ENCODE data around the gene ARL13B.
"Not testable (repeated sequence)": the region's sequence is repeated elsewhere in the genome, so short reads cannot be mapped to it uniquely, and the experiment has no call there.

Gene ARL13B

DNA sequence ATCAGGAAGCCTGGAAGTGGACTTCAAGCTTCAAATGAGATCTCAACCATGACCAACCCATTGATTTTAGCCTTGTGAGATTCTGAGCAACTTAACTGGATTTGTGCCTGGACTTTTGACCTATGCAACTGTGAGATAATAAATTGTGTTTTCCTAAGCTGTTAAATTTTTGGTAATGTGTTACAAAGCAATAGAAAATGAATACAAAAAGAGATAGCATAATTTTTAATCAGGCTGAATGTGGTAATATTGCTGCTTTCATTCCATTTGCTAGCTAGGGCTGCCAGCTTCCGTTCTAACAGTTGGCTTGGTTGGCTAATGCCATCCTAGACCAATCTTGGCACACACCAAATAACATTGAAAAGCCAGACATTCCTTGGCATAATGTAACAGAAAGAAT, 18.5 kb upstream of the ARL13B start:
- ChIA-PET POLR2A (interaction anchor here (0.9 kb wide), 1 partner anchor 12 kb away, joined by 3 read pairs; the partner anchor contains the start of gene PROS1), CTCF (no interaction called here)
- TF ChIP-seq ELF4 (IDR thresholded peaks at IDR 0.05), result no peak
- TF ChIP-seq FOXA1 (IDR thresholded peaks at IDR 0.05), result no peak
- no peak for TF ChIP-seq SP1 (IDR thresholded peaks at IDR 0.05)
- no peak for TF ChIP-seq L3MBTL2 (conservative IDR thresholded peaks at IDR 0.05)
- TF ChIP-seq ARNT (IDR thresholded peaks at IDR 0.05), result no peak
- no peak for TF ChIP-seq TARDBP (IDR thresholded peaks at IDR 0.05)
- no peak for TF ChIP-seq HDGF (IDR thresholded peaks at IDR 0.05; ENCODE audit: borderline replicate concordance)
- no peak for TF ChIP-seq CTBP1 (IDR thresholded peaks at IDR 0.05; ENCODE audit: borderline replicate concordance)
- no peak for TF ChIP-seq NFRKB (IDR thresholded peaks at IDR 0.05)
- no peak for TF ChIP-seq FOXM1 (IDR thresholded peaks at IDR 0.05; ENCODE audit: borderline replicate concordance)
- TF ChIP-seq FOXK2 (IDR thresholded peaks at IDR 0.05), result no peak
- TF ChIP-seq BHLHE40 (IDR thresholded peaks at IDR 0.05; ENCODE audit: borderline replicate concordance), result no peak
- no peak for TF ChIP-seq SUZ12 (IDR thresholded peaks at IDR 0.05)
- no peak for DNase-seq (ENCODE audit: extremely low spot score)

DNA sequence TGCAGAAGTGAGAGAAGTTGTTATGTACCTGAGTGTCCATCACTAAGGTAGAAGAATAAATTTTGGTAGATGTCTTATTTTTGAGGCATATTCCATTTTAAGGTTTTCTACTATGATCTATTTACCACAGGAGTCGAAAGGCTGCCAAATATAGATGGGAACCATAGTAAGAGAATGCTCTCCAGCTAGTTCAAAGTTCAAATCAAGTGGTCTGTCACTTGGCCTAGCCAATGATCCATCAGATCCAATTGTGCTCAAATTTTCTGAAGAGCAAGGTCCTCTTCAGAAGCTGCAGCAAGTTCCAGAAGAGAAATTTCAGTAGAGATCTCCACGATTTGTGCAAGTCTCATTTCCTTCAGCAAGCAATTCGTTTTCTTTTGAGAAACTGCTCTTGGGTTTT, 17.2 kb upstream of the ARL13B start:
- POLR2A ChIA-PET, result interaction anchor here (1.0 kb wide), 1 partner anchor 10 kb away, joined by 4 read pairs; no protein-coding TSS in a partner anchor
- CTCF ChIA-PET, result no interaction called here
- no peak for TF ChIP-seq SP1 (IDR thresholded peaks at IDR 0.05)
- TF ChIP-seq LEF1 (IDR thresholded peaks at IDR 0.05; ENCODE audit: borderline replicate concordance), result no peak
- no peak for TF ChIP-seq HDGF (IDR thresholded peaks at IDR 0.05; ENCODE audit: borderline replicate concordance)
- TF ChIP-seq NFRKB (IDR thresholded peaks at IDR 0.05), result no peak
- TF ChIP-seq CTBP1 (IDR thresholded peaks at IDR 0.05; ENCODE audit: borderline replicate concordance), result no peak
- no peak for TF ChIP-seq FOXK2 (IDR thresholded peaks at IDR 0.05)
- no peak for TF ChIP-seq L3MBTL2 (conservative IDR thresholded peaks at IDR 0.05)
- no peak for DNase-seq (ENCODE audit: extremely low spot score)

- DNase-seq (ENCODE audit: extremely low spot score); POLR2A ChIA-PET; CTCF ChIA-PET: not testable (repeated sequence)
Measured at GRCh38 chr3:93965106-93965505, 14.8 kb upstream of the ARL13B start.

DNA sequence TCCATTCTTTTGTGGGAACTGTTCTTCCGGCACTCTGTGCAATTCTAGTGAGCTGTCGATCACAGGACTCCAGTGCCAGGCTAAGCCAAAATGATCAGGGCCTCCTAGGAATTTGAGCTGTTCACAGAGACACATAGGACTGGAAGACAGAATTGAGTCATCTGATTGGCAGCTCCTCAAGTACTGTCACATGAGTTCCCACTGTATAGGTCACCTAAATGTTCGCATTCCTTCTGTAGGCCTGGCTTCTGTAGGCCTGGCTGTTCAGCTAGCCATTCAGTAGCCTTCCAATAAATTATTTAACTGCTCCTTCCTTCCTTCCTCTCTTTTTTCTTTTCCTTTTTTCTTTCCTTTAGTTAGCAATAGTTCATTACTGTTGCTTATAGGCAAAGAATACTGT, 10.5 kb upstream of the ARL13B start:
- DNase-seq (ENCODE audit: extremely low spot score), result no peak
- ChIA-PET CTCF (no interaction called here), POLR2A (interaction anchor here (2.1 kb wide), 1 partner anchor 93 kb away, joined by 10 read pairs; the partner anchor contains the start of genes DHFR2 and NSUN3)
- peak; percentile 66 for TF ChIP-seq PKNOX1 (IDR thresholded peaks at IDR 0.05)
- no peak for TF ChIP-seq NFRKB (IDR thresholded peaks at IDR 0.05)

GRCh38 chr3:93969997-93970396, 10.0 kb upstream of the ARL13B start:
- POLR2A ChIA-PET, result interaction anchor here (2.1 kb wide), 1 partner anchor 93 kb away, joined by 10 read pairs; the partner anchor contains the start of genes DHFR2 and NSUN3

DNA sequence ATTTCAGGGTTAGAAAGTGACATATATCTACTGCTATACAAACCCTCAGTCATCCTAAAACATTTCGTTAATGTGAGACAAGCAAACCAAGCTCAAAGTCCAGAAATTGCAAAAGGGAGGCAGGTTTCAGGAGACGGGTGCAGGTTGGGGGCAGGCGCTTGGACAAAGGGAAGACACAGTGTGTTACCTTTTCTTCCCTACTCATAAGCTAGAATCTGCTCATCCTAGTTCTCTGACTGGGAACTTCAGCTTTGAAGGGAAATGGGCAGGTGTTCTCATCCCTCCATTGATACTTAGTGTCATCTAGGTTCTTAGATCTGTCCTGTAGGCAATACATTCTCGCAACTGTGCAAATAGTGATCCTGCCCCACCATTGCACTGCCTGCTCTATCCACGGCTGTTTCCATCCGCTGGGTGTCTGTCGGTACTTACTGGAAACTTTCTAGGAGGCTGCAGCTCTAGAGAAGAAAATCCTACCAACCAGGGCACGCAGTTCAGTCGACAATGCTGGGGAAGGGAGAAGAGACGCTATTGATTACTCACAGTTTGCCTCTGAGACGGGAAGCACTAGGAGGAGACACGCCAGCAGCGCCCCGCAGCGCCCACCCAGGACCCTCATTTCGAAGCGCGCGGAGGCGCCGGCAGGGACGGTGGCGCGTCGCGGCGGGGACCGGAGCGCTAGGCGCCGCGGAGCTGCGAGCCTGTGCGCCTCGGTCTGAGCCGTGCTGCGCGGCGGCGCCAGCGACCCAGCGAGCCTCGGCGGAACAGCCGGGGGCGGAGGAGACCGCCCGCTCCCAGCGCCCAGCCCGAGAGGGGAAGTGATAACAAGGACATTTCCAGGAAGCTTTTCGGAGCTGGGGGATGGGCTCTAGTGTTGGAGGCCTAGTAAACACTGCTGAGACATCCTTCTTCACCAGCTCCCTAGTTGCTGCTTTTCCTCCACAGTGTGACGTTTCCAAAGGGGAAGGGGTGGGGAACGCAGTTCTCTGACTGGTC, 6.5 kb upstream of the ARL13B start, which contains the start of gene PROS1:
Gene PROS1, minus strand, starts transcription at position 766 of the 996 bp plus-strand sequence. Its CDS starts 147 bp downstream, at position 619.
- POLR2A ChIA-PET, result interaction anchor here (0.8 to 2.2 kb wide), 12 partner anchors 9 to 383 kb away, joined by 3 to 15 read pairs (median 3); partner anchors contain the start of genes DHFR2 and NSUN3
- 0 out of 2 replicates have a peak, but pooled peaks have one; percentile 23 for TF ChIP-seq FOXM1 (IDR thresholded peaks at IDR 0.05; ENCODE audit: borderline replicate concordance)
- no peak for TF ChIP-seq CTBP1 (IDR thresholded peaks at IDR 0.05; ENCODE audit: borderline replicate concordance)
- CTCF ChIA-PET, result interaction anchor here (0.6 kb wide), 1 partner anchor 1780 kb away, joined by 11 read pairs; no protein-coding TSS in a partner anchor
- DNase-seq (ENCODE audit: extremely low spot score), result peak; percentile 64

More at GRCh38 chr3:93969997-93970396, 10.0 kb upstream of the ARL13B start:
- no peak for TF ChIP-seq BHLHE40 (IDR thresholded peaks at IDR 0.05; ENCODE audit: borderline replicate concordance)
- no peak for TF ChIP-seq TARDBP (IDR thresholded peaks at IDR 0.05)
- no peak for TF ChIP-seq FOXK2 (IDR thresholded peaks at IDR 0.05)
- no peak for TF ChIP-seq HDGF (IDR thresholded peaks at IDR 0.05; ENCODE audit: borderline replicate concordance)
- no peak for TF ChIP-seq FOXA1 (IDR thresholded peaks at IDR 0.05)
- no peak for TF ChIP-seq ARNT (IDR thresholded peaks at IDR 0.05)
- no peak for TF ChIP-seq CTBP1 (IDR thresholded peaks at IDR 0.05; ENCODE audit: borderline replicate concordance)
- TF ChIP-seq L3MBTL2 (conservative IDR thresholded peaks at IDR 0.05), result no peak
- TF ChIP-seq SP1 (IDR thresholded peaks at IDR 0.05), result no peak
- no peak for TF ChIP-seq PKNOX1 (IDR thresholded peaks at IDR 0.05)
- no peak for TF ChIP-seq NFRKB (IDR thresholded peaks at IDR 0.05)
- TF ChIP-seq FOXM1 (IDR thresholded peaks at IDR 0.05; ENCODE audit: borderline replicate concordance), result no peak
- TF ChIP-seq ELF4 (IDR thresholded peaks at IDR 0.05), result no peak
- no peak for TF ChIP-seq SUZ12 (IDR thresholded peaks at IDR 0.05)
- no peak for TF ChIP-seq ZNF384 (IDR thresholded peaks at IDR 0.05)
- no peak for TF ChIP-seq LEF1 (IDR thresholded peaks at IDR 0.05; ENCODE audit: borderline replicate concordance)
- DNase-seq (ENCODE audit: extremely low spot score), result no peak
- CTCF ChIA-PET, result no interaction called here

DNA sequence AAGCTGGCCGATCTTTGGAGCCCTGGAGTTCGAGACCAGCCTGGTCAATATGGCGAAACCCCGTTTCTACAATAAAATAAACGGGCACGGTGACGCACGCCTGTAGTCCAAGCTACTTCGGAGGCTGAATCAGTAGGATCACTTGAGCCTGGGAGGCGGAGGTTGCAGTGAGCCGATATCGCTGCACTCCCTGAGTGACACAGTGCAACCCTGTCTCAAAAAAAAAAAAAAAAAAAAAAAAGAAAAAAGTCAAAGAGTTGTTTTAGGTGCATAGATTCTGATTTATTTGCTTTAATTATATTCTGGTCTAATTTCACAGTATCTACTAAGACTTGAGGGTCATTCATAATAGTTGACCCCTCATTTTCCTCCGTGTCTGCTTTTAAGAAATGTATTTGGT, 1.7 kb downstream of the ARL13B start:
- POLR2A ChIA-PET, result interaction anchor here (1.8 kb wide), 1 partner anchor 81 kb away, joined by 10 read pairs; the partner anchor contains the start of genes DHFR2 and NSUN3
- CTCF ChIA-PET, result no interaction called here
- TF ChIP-seq ZNF384 (IDR thresholded peaks at IDR 0.05) (peak; percentile 94), PKNOX1 (IDR thresholded peaks at IDR 0.05) (peak; percentile 81), ELF4 (IDR thresholded peaks at IDR 0.05) (no peak), LEF1 (IDR thresholded peaks at IDR 0.05; ENCODE audit: borderline replicate concordance) (no peak)
- DNase-seq (ENCODE audit: extremely low spot score), result no peak

Measured in HEK293T (cell line).